IPS DF 6.9 (cell line): Measurements from ENCODE around the gene MAP3K9.

Experiments used
- DNase-seq: peaks from one replicate; pipeline ENCODE4 v3.0.0-alpha.2; 2013; ENCODE audit warnings: low read depth, low spot score
- H3K27ac ChIP-seq: one replicate; pipeline ENCODE4 v1.5.1; 2013; ENCODE audit warnings: low read length, control low read depth
- H3K27me3 ChIP-seq: 2 replicates; pipeline ENCODE4 v1.6.1; 2013; ENCODE audit warnings: mild to moderate bottlenecking, low read length; ENCODE audit not compliant: control insufficient read depth, insufficient read depth
- H3K36me3 ChIP-seq: 2 replicates; pipeline ENCODE4 v1.6.1; 2013; ENCODE audit warnings: low read length; ENCODE audit not compliant: control insufficient read depth, insufficient read depth
- H3K4me1 ChIP-seq: 2 replicates; pipeline ENCODE4 v1.6.1; 2013; ENCODE audit warnings: low read length; ENCODE audit not compliant: control insufficient read depth, insufficient read depth
- H3K4me3 ChIP-seq: 2 replicates; pipeline ENCODE4 v1.5.1; 2013; ENCODE audit warnings: mild to moderate bottlenecking, low read length
- H3K9me3 ChIP-seq: 2 replicates; pipeline ENCODE4 v1.6.1; 2013; ENCODE audit warnings: low read length, inconsistent platforms; ENCODE audit not compliant: control insufficient read depth, insufficient read depth
- WGBS: extraction: QIAGEN DNeasy Blood & Tissue Kit; methylation state at CpG from one replicate; pipeline ENCODE4 v1.1.7; 2013; ENCODE audit warnings: mixed read lengths, missing lambda C conversion rate; ENCODE audit not compliant: insufficient read length, insufficient coverage; 5-methylcytosine and 5-hydroxymethylcytosine counted together

MAP3K9 gene

GRCh38 chr14:70701610-70702009 is 107.7 kb downstream of the MAP3K9 start:
- Histone ChIP-seq H3K9me3 (no peaks in the 10 kb centered on the region), H3K27ac (no peak overlapping the region), H3K4me1 (peaks cover 5% of the 10 kb centered on the region), H3K27me3 (no peaks in the 10 kb centered on the region), H3K4me3 (no peak overlapping the region), H3K36me3 (no peaks in the 10 kb centered on the region)
- no peak for DNase-seq

GRCh38 chr14:70700955-70701585 is 108.2 kb downstream of the MAP3K9 start:
- Histone ChIP-seq H3K27me3 (no peaks in the 10 kb centered on the region), H3K4me3 (no peak overlapping the region), H3K9me3 (no peaks in the 10 kb centered on the region), H3K36me3 (no peaks in the 10 kb centered on the region), H3K4me1 (peaks cover 4% of the 10 kb centered on the region), H3K27ac (no peak overlapping the region)
- WGBS, result no CpG with 5 or more reads among the region's 4 CpGs
- DNase-seq, result no peak

GRCh38 chr14:70699646-70700045 is 109.7 kb downstream of the MAP3K9 start:
- DNase-seq, result no peak
- H3K36me3 ChIP-seq, result no peaks in the 10 kb centered on the region
- H3K27me3 ChIP-seq, result no peaks in the 10 kb centered on the region
- no peaks in the 10 kb centered on the region for H3K9me3 ChIP-seq
- no peak overlapping the region for H3K27ac ChIP-seq
- H3K4me1 ChIP-seq, result 0 out of 2 replicates have a peak, but pooled peaks cover 2% of the 10 kb centered on the region
- H3K4me3 ChIP-seq, result no peak overlapping the region
- no CpG with 5 or more reads among the region's 5 CpGs for WGBS

GRCh38 chr14:70698288-70698687 is 111.0 kb downstream of the MAP3K9 start:
- Histone ChIP-seq H3K9me3 (no peaks in the 10 kb centered on the region), H3K36me3 (no peaks in the 10 kb centered on the region), H3K27ac (no peak overlapping the region), H3K27me3 (no peaks in the 10 kb centered on the region), H3K4me3 (no peak overlapping the region), H3K4me1 (0 out of 2 replicates have a peak, but pooled peaks cover 2% of the 10 kb centered on the region)
- DNase-seq, result no peak
- WGBS, result no CpG with 5 or more reads among the region's 3 CpGs

- H3K36me3 ChIP-seq, result no peaks in the 10 kb centered on the region
- no peaks in the 10 kb centered on the region for H3K9me3 ChIP-seq
- no peaks in the 10 kb centered on the region for H3K27me3 ChIP-seq
- no peak overlapping the region for H3K27ac ChIP-seq
- no peak for DNase-seq
- no CpG with 5 or more reads among the region's 2 CpGs for WGBS
- H3K4me1 ChIP-seq, result 0 out of 2 replicates have a peak, but pooled peaks cover 2% of the 10 kb centered on the region
- no peak overlapping the region for H3K4me3 ChIP-seq
These were observed 111.6 kb downstream of the MAP3K9 start for GRCh38 chr14:70697701-70698100.

- no peak overlapping the region for H3K27ac ChIP-seq
- H3K4me1 ChIP-seq, result 0 out of 2 replicates have a peak, but pooled peaks cover 2% of the 10 kb centered on the region
- H3K9me3 ChIP-seq, result no peaks in the 10 kb centered on the region
- no CpG with 5 or more reads among the region's 2 CpGs for WGBS
- no peaks in the 10 kb centered on the region for H3K36me3 ChIP-seq
- H3K4me3 ChIP-seq, result no peak overlapping the region
- H3K27me3 ChIP-seq, result no peaks in the 10 kb centered on the region
- DNase-seq, result no peak
These were observed 113.3 kb downstream of the MAP3K9 start for GRCh38 chr14:70696026-70696425.

- no peaks in the 10 kb centered on the region for H3K36me3 ChIP-seq
- H3K4me3 ChIP-seq, result no peak overlapping the region
- no peaks in the 10 kb centered on the region for H3K9me3 ChIP-seq
- no peak for DNase-seq
- WGBS, result no CpG with 5 or more reads among the region's 10 CpGs
- no peaks in the 10 kb centered on the region for H3K27me3 ChIP-seq
- H3K27ac ChIP-seq, result no peak overlapping the region
- no peaks in the 10 kb centered on the region for H3K4me1 ChIP-seq
These were observed 117.1 kb downstream of the MAP3K9 start for GRCh38 chr14:70692210-70692609.

- no peak for DNase-seq
- Histone ChIP-seq H3K27ac (no peak overlapping the region), H3K4me3 (no peak overlapping the region), H3K27me3 (no peaks in the 10 kb centered on the region), H3K36me3 (no peaks in the 10 kb centered on the region), H3K9me3 (no peaks in the 10 kb centered on the region), H3K4me1 (no peaks in the 10 kb centered on the region)
- no CpG with 5 or more reads among the region's 7 CpGs for WGBS
These were observed 123.7 kb downstream of the MAP3K9 start for GRCh38 chr14:70685474-70686197.

- Histone ChIP-seq H3K4me1 (no peaks in the 10 kb centered on the region), H3K27me3 (no peaks in the 10 kb centered on the region), H3K27ac (no peak overlapping the region), H3K4me3 (no peak overlapping the region), H3K9me3 (no peaks in the 10 kb centered on the region), H3K36me3 (no peaks in the 10 kb centered on the region)
- no peak for DNase-seq
- no CpG with 5 or more reads among the region's 6 CpGs for WGBS
These were observed 125.3 kb downstream of the MAP3K9 start for GRCh38 chr14:70683983-70684382.

- Histone ChIP-seq H3K27me3 (no peaks in the 10 kb centered on the region), H3K4me1 (no peaks in the 10 kb centered on the region), H3K9me3 (no peaks in the 10 kb centered on the region), H3K27ac (no peak overlapping the region), H3K36me3 (no peaks in the 10 kb centered on the region), H3K4me3 (no peak overlapping the region)
- DNase-seq, result no peak
- no CpG with 5 or more reads among the region's 2 CpGs for WGBS
These were observed 128.6 kb downstream of the MAP3K9 start for GRCh38 chr14:70680748-70681147.

- H3K36me3 ChIP-seq, result no peaks in the 10 kb centered on the region
- H3K9me3 ChIP-seq, result no peaks in the 10 kb centered on the region
- WGBS, result no CpG with 5 or more reads among the region's 6 CpGs
- no peak overlapping the region for H3K4me3 ChIP-seq
- no peaks in the 10 kb centered on the region for H3K27me3 ChIP-seq
- DNase-seq, result no peak
- no peak overlapping the region for H3K27ac ChIP-seq
- no peaks in the 10 kb centered on the region for H3K4me1 ChIP-seq
These were observed 132.0 kb downstream of the MAP3K9 start for GRCh38 chr14:70677341-70677740.
